Measurements from ENCODE around the gene PLCB1.
"Not testable (repeated sequence)": the region's sequence is repeated elsewhere in the genome, so short reads cannot be mapped to it uniquely, and the experiment has no call there.

PLCB1 gene
- 25.9 to 49.1 reads per million in 2 donors for total RNA-seq

DNA sequence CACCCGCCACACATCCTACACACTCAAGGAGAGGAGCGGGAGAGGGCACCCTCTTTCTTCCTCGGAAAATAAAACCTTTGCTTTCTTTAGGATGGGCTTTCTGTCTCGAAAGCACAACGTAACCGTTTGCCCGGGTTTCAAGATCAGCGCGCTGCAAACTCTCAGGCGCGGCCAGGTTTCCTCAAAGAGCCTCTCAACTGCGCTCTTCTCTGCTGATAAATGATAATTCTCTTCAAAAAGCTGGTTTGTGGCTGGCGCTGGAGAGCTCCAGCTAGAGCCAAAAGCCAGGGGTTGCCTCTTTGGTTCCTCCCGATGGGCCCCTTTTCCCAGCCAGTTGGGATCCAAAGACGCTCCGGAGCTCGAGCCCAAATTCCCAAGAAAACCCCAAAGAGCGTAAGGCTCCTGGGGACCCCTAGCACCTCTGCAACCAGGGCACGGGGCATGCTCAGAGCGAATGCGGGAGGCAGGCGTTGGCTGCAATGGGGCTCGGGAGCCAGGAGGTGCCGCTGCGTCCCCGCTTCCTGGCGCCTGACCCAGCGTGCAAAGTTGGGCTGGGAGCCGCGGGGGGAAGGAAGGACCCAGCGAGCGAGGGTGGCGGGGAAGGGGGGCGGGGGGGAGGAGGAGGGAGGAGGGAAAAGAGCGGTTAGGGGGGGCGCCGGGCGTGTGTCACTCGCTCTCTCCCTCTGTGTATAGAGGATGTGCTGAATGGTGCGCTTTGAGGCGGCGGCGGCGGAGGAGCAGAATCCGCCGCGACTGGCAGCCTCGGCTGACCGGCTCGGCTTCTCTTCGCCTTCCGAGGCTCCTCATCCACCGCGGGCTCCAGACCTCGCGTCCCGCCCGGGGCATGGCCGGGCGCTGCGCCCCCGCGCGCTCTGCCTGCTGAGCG, at the start of gene PLCB1:
TSS of gene PLCB1 (plus strand) at position 669 of the 886 bp plus-strand sequence. CDS start 386 bp downstream, outside the sequence.
- peak; percentile 73 for DNase-seq

DNA sequence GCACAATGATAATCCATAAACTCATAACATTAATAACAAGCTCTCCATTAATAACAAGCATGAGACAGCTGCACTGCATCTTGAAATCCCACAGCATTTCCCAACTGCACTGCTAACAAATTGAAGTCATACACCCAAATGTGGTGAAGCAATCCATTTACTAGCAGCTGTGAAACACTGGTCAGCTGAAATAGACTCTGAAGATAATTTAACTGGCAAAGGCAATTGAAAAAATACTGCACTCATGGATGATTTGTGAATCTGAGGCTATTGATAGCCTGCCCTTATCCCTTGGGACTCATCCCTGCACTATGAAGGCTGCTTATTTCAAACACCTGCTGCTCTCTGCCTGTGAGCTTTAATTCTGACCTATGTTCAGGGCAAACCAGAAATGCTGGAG, 49.1 kb upstream of the PLCB1 start:
- no peak for DNase-seq

DNA sequence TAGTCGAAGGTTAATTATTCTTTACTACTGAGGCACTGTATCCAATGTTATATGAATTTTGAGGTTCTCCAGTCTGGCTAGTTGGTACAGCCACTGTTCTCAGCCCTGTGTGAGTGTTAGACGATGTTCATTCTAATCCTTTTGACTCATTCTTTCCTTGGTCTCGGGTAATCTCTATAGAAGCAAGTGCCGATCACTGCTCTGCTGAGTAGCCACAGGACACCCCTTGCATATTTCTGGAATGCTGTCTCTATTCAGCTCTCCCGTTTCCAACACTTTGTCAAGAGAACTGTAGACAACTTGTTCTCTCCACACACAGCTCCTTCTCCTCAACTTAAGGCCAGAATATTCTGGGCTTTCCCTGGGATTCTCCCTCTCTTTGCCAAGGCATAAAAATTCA, 42.4 kb upstream of the PLCB1 start:
- DNase-seq, result no peak

DNA sequence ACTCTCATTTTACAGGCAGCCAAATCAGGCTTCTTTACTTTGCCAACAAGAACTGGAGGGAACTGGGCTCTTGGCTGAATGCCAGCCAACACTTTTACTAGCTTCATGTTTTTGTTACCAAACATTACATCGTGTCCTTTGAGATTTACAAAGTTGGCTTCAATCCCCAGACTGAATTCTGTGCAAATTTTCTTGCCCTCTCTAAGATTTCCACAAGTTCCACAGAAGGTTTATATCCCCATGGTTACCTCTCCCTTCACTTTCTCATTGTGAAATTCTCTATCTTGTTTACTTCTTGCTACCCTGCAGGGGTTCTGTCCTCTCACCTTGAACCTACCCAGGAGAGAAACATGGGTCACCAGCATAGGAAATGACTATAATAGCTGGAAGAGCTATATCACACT, 37.6 kb upstream of the PLCB1 start:
- no peak for DNase-seq

DNA sequence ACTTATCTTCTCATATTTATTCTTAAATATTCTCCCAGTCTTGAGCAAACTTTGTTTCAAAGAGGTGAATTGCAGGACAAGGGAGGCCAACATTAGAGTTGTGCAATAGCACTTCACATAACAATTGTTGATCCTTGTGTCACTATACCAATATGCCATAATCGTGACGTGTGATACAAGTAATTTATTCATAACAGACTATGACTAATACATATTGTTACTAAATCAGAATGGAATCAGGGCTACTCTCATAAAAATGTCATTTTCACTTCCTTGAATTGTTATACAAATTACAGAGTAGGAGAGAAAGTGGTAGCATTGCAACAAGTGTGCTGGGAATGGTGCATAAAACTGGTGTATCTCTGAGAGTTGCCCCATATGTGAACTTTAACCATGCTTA, 37.2 kb upstream of the PLCB1 start:
- DNase-seq, result no peak

DNA sequence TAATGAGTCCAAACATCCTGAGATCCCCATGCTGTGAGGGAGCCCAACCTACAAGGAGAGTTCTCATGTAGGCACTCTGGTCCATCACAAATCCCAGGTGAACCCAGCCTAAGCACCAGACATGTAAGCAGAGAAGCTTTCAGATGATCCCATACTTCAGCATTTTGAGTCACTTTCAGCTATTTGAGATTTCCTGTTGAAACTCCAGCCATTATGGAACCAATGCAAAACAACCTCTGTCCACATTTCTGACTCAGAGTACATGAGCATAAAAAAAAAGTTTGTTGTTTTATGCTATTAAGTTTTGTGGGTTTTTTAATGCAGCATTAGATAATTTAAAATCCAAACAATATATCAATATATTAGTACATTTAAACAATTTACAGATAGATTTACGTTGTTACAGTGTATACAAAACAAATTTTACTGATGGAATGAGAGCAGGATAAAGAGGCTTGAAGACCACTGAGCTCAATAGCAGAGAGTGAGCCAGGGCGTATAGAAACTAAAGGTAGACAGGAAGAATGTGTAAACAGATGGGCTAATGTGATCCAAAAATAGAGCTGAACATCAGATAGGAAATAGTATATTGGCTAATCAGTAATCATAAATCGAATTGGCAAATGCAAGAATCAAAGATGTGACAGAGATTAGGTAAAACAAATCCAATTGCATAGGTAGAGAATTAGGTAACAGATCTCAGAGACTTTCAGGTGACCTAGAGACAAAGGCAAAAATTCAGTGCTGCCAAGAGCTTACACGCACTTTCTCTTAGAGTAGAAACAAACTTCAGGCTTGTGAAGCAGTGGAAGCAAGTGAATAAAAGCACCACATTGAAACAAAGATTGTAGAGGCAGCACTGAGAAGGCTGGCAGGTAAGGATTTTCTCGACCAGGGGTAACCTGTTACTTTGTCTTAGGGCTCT, 36.2 kb upstream of the PLCB1 start:
- no peak for DNase-seq

DNA sequence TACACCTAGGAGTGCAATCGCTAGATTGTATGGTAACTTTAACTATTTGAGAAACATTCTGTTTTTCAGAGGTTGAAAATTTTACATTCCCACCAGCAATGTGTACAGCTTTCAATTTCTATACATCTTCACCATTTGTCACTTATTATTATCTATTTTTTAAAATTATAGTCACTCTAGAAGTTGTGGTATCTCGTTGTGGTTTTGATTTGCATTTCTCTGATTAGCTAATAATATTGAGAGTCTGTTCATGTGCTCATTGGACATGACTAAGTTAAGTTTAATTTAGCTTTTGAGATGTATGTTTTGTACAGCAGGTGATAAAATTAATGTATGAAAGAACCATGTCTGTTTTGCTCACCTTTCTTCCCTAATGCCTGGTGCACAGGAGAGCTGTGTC, 34.8 kb upstream of the PLCB1 start:
- no peak for DNase-seq

DNA sequence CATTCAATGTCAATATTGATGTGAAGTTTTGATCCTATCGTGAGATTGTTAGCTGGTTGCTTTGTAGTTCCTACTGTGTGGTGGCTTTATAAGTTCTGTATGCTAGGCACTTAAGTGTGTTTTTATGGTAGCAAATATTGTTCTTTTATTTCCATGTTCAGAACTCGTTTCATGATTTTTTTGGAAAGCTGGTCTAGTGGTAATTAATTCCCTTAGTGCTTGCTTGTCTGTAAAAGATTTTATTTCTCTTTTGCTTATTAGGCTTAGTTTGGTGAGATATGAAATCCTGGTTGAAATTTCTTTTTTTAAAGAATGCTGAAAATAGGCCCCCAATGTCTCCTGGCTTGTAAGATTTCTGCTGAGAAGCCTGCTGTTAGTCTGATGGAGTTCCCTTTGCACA, 27.8 kb upstream of the PLCB1 start:
- DNase-seq, result no peak

DNA sequence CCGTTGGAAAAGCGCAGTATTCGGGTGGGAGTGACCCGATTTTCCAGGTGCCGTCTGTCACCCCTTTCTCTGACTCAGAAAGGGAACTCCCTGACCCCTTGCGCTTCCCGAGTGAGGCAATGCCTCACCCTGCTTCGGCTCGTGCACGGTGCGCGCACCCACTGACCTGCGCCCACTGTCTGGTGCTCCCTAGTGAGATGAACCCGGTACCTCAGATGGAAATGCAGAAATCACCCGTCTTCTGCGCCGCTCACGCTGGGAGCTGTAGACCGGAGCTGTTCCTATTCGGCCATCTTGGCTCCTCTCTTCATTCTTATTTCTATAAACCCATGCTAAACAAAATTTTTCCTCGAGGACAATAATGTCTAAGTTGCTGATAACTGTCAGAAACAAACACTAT, 17.5 kb upstream of the PLCB1 start:
- DNase-seq, result not testable (repeated sequence)

DNA sequence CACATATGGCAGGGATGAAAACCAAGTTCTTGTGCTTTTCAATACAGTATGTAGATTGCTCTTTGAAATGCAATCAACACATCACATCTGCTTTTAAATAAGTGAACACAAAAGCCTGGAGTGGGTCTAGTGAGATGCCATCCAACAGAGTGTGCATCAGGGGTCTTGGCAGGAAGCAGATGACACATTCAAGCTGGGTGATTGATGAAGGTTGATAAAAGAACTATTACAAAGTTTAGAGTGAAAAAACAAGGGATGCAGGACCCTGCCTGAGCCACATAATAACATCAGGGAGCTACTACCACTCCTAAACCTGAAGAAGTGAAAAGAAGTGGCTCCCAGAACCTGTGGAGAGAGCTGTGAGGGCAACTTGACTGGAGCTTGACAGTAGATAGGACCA, 16.6 kb upstream of the PLCB1 start:
- no peak for DNase-seq

DNA sequence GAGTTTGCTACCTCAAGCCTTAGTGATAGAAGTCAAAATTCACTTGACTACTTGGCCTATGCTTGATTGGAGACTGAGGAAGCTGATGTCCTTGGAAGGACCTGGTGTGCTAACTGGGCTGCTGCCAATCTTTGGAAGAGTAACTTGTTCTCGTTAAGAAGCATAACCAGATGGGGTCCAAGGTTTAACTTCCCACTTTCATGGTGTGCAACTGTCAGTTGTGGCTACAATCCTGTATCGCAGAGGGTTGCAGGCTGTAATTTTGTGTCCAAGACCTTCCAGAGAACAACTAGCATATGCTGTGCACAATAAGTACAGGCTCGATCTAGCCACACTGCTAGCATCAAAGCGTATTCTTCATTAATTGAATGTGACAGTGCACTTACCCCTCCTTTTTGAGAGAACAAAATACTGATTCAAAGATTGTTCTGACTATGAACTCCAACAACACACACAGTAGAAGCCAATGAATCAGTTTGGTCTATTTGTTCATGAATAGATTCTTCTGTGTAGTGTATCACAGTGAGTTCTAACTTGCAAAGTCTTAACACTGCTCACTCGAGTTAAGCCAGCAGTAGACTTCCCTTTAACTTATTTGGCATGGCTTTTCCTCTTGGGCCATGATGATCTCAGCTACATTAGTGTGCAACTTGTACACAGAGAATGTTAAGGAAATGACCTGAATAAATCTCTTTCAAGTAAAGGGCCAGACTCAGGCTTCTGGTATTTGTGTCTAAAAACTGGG, 15.8 kb upstream of the PLCB1 start:
- no peak for DNase-seq

DNA sequence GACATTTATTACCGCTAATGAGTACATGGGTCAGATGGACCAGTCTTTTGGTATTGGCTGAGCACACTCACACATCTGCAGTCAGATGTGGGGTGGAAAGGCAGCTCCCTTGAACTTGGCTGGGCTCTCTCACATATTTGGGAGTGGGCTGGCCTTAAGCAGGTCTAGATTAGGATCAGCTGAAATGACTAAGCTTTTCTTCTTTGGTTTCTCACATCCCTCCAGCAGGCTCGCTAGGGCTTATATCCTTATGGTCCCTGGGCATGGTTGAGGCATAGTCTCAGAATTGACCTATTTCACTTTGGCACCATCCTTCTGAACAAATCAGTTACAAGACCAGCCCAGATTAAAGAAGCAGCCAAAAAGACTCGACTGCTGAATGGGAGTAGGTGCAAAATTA, 14.4 kb upstream of the PLCB1 start:
- DNase-seq, result no peak

DNA sequence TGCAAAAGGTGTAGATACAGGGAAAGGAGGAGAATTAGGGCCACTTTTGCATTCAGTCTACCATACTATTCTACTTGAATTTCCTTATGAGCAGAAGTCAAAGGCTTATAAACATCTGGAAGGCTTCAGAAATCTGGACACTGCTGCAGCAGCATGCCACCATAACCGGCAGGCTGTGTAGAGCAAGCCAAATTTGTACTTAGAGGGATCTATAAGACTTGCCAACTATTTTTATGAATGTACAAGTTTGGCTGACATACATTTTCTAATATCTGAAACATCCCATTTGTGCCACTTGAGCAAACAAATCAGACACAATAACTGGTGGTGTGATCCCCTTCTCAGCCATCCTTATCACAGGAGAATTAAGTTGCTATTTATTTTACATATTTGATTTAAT, 14.0 kb upstream of the PLCB1 start:
- DNase-seq, result no peak

DNA sequence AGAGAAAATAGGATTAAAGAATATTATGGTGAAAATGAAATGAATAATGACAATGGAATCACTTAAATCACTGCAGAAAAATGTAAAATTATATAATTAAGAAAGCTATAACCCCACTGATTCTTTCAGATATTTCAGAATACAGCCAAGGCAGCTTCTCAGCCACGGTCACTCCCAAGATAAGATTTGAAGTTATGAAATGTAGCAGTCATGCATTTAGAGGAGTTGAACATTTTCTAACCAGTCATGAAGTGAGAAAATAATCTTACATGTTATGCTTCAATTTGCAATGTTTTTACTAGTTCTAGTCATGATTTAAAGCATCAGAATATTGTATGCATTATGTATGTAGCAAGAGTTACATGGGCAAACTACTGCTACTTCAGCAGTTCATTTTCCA, 13.3 kb upstream of the PLCB1 start:
- DNase-seq, result no peak

DNA sequence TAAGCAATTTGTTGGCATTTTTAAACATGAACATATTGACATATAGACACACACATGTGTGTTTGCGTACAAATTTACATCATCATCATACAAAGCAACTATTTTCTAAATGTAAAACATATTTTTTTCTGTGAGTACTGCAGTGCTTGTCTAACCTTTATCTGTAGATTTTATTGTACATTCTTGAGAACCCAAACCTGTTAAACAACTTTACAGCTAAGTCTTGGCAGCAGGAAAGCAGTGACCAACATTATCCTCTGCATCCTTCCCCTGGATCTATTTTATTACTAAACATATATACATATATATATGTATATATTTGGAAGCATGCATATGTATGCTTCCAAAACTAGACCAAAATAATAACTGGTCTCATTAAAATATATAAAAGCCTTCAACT, 10.4 kb upstream of the PLCB1 start:
- DNase-seq, result no peak

DNA sequence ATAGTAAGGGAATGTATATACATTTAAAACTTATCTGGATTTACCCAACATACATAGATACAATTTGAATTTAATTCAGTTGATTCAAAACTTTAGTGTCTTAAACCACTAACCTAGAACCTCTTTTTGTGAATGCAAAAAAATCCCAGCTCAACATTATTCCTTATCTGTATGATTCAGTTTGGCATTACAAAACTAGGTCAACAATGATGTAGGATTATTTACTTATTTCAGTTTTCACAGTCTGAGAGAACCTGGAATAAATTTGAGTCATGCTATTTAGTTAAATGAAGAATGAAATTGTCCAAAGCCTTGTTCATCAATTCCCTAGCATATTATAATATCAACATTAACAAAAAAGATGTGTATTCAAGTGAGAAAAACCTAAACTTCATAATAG, 7.4 kb upstream of the PLCB1 start:
- DNase-seq, result no peak

DNA sequence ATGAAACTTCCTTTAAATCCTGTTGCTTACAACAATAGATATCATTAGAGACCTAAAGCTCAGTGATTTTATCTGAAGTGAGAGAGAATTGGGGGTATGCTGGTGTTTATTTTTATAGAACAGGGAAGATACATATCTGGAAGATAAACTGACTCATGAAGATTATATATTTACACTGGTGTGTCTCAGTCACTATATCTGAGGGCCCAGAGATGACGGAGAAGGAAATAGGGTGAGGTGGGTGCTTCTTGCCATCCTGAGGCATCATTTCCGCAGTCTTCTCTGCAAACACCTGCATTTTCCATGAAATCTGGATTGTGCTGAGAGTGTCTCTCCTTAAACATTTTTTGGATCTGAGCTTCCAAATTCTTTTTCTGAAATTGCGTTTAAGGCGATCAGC, 5.9 kb upstream of the PLCB1 start:
- no peak for DNase-seq

DNA sequence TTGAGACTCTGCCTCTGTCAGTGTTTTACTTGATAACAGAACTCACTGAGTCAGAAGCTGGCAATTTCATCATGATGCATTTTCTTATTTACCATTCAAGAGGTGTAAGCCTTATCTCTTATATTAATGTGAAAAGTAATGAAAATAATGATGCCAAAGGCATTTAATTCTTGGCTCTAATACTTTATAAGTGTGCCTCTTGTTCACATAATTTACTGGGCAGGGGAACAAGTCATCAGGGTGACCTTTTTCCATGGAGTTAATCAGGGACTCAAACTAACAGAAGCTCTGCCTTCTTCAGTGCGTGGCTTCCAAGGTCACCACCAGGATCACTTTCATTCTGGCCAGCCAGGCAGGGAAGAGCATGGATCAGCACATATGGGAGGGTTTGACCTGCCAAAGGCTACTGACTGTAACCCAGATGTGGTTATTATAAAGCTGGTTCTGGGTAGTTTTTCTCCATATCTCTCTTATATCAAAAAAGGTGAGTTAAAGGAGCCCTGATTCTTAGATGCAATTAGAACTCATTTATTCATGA, 5.2 kb upstream of the PLCB1 start:
- no peak for DNase-seq

DNA sequence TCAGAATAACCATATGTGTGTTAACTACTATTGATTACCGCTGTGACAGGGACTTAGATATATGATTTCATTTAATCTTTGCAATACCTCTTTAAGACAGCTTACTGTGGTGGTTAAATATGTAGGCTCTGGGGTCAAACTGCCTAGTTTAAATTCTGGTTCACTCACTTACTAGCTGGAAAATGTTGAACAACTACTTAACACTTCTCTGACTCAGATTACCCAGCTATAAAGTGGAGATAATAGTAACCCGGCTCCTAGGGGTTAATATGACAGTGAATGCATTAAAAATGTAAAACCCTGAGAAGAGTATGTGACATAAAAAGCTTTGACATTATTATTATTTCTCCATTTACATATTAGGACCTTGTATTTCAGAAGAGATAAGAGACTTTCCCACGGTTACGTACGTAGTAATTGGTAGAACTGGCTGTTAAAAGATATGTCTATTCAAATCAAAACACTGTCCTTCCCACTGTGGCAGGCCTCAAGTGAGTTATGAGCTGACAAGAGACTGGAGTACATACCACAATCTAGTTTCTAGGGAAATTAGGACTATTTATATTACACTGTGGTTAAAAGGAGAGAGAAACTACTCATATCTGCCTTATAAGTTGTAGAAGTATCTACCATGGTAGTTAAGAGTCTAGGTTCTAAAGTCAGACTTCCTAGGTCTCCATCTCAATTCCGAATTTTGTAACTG, 4.4 kb upstream of the PLCB1 start:
- DNase-seq, result no peak

DNA sequence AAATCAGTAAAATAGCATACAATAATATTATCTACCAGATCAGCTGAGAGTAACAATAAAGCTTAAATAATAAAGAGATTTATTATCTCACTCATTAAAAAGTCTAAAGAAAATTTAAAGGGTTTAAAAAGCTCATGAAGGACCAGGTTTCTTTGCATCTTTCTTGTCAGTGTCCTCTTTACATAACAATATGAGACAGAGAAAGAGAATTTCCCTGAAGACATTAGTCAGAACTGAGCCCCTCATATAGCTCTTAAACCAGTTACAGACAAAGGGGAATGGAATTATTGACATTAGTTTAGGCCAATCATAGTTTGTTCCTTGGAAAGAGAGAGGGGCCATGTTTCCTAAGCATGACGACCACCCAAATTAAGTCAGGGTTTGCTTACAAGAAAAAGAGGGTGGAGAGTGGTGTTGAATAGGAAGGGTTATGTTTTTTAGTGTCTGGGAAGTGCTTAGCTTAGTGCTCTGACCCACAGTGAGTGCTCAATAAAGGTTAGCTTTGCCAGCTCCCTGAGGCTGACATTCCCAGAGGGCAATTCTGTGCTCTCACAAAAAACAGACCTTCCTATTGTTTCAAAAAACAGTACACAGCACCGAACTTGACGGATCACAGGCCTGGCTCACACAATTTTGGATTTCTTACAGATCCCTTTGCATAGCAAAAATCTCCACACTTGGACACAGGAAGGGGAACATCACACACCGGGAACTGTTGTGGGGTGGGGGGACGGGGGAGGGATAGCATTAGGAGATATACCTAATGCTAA, 3.6 kb upstream of the PLCB1 start:
- no peak for DNase-seq

Data from activated gamma-delta T cell (primary cell).